Measurements from ENCODE around the gene MAP3K3.

Gene MAP3K3

GRCh38 chr17:63621684-63622573, at the start of gene MAP3K3:
Gene MAP3K3 (plus strand): TSS chr17:63622417. CDS start chr17:63622760, 343 bp downstream.
- DNase-seq (ENCODE audit: low spot score), result peak; percentile 100

GRCh38 chr17:63573634-63574033, 48.6 kb upstream of the MAP3K3 start:
- DNase-seq (ENCODE audit: low spot score), result peak; percentile 32

GRCh38 chr17:63578027-63578768, 44.0 kb upstream of the MAP3K3 start:
- DNase-seq (ENCODE audit: low spot score), result no peak

- no peak for DNase-seq (ENCODE audit: low spot score)
Observed at GRCh38 chr17:63578769-63579111, 43.5 kb upstream of the MAP3K3 start.

GRCh38 chr17:63579633-63580032, 42.6 kb upstream of the MAP3K3 start:
- no peak for DNase-seq (ENCODE audit: low spot score)

GRCh38 chr17:63587770-63588169, 34.4 kb upstream of the MAP3K3 start:
- no peak for DNase-seq (ENCODE audit: low spot score)

- DNase-seq (ENCODE audit: low spot score), result no peak
Observed at GRCh38 chr17:63588797-63589196, 33.4 kb upstream of the MAP3K3 start.

GRCh38 chr17:63589646-63590045, 32.6 kb upstream of the MAP3K3 start:
- DNase-seq (ENCODE audit: low spot score), result no peak

- no peak for DNase-seq (ENCODE audit: low spot score)
Observed at GRCh38 chr17:63592797-63593196, 29.4 kb upstream of the MAP3K3 start.

- no peak for DNase-seq (ENCODE audit: low spot score)
Observed at GRCh38 chr17:63595132-63595531, 27.1 kb upstream of the MAP3K3 start.

GRCh38 chr17:63596856-63597586, 25.2 kb upstream of the MAP3K3 start:
- no peak for DNase-seq (ENCODE audit: low spot score)

- DNase-seq (ENCODE audit: low spot score), result no peak
Observed at GRCh38 chr17:63598281-63598680, 23.9 kb upstream of the MAP3K3 start.

GRCh38 chr17:63600569-63601438, 21.4 kb upstream of the MAP3K3 start, which contains the start of gene TACO1:
Gene TACO1 (plus strand): TSS chr17:63600895. CDS start chr17:63601084, 189 bp downstream.
- DNase-seq (ENCODE audit: low spot score), result peak; percentile 92

GRCh38 chr17:63601439-63602371, 20.5 kb upstream of the MAP3K3 start:
- peak; percentile 7 for DNase-seq (ENCODE audit: low spot score)

- DNase-seq (ENCODE audit: low spot score), result no peak
Observed at GRCh38 chr17:63609816-63610573, 12.2 kb upstream of the MAP3K3 start.

- no peak for DNase-seq (ENCODE audit: low spot score)
Observed at GRCh38 chr17:63610854-63611253, 11.4 kb upstream of the MAP3K3 start.

GRCh38 chr17:63611354-63611753, 10.9 kb upstream of the MAP3K3 start:
- DNase-seq (ENCODE audit: low spot score), result no peak

GRCh38 chr17:63613663-63614062, 8.6 kb upstream of the MAP3K3 start:
- DNase-seq (ENCODE audit: low spot score), result no peak

- no peak for DNase-seq (ENCODE audit: low spot score)
Observed at GRCh38 chr17:63621229-63621683, 961 bp upstream of the MAP3K3 start.
